ENCODE results near the gene BDNF.
"Not testable (repeated sequence)": the region's sequence is repeated elsewhere in the genome, so short reads cannot be mapped to it uniquely, and the experiment has no call there.

The BDNF gene

DNA sequence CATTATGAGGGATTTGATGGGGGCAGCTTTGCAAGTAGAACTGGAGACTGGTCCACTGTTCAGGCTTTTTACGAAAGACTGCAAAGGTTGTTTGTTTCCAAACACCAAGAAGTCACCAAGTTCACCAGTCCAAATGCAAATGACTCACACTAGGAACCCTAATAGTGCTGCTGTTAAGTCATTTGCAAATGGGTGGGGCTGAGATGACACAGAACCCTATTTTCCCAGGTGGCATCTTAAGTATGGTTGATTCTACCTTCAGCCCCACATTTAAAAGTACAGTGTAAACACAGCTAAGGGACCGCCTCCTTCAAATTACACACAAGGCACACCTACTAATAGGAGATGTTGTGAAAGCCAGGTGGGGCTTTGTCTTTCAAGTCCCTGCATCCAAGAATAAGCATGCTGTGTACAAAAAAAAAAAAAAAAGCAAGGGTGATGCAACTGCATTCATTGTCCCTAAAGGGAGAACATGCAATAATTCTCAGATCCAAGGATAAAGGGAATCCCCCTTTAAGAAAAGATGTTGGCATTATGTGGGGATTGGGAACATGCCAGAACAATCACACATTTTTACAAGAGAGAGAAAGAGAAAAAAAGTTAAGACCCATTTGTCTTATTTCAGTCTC lies 27.3 kb downstream of the BDNF start:
- no peak for FAIRE-seq

DNA sequence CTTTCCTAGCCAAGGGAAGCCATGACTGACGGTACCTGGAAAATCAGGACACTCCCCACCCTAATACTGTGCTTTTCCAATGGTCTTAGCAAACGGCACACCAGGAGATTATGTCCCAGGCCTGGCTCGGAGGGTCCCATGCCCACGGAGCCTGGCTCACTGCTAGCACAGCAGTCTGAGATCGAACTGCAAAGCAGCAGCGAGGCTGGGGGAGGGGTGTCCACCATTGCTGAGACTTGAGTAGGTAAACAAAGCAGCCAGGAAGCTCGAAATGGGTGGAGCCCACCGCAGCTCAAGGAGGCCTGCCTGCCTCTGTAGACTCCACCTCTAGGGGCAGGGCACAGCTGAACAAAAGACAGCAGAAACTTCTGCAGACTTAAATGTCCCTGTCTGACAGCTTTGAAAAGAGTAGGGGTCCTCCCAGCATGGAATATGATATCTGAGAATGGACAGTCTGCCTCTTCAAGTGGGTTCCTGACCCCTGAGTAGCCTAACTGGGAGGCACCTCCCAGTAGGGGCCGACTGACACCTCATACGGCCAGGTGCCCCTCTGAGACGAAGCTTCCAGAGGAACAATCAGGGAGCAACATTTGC lies 34.6 kb downstream of the BDNF start:
- not testable (repeated sequence) for FAIRE-seq; DNase-seq (ENCODE audit: low spot score)

More for the DNA sequence above, 27.3 kb downstream of the BDNF start:
- DNase-seq (ENCODE audit: low spot score): no peak

DNA sequence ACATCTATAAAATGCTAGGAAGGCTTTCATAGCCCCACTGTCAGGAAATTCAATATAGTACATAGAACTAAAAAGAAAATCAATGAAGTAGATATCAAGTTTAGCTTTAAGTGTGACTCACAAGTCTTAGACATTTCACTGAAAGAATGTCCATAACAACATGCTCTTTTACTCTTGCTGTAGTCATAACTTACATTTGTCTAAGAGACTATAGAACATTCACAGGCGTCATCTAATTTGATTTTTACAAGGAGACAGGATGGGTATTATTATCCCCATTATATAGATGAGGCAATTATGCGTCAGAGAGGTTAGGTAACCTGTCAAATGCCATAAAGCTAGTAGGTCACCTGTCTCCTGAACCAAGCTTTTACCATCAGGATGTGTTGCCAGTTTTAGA lies 36.9 kb downstream of the BDNF start:
- no peak for DNase-seq (ENCODE audit: low spot score)
- FAIRE-seq: no peak

DNA sequence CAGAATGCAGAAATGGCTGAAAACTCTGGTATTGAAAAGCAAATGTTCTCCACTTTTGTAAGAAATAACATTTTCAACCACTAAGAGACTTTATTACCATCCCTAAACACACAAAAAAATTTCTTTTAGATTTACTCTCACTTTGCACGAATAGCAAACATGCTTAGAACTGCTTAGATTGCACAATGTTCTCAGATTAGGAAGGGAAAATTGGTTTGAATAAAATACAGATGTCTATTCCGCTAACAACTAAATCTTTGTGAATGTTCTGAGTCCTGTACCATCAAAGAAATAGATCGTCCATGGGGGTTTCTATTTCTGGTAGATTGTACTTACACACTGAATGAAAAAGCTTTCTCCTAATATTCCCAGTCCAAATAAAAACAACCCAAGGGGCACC lies 40.1 kb downstream of the BDNF start:
- FAIRE-seq (no peak), DNase-seq (ENCODE audit: low spot score) (no peak)

DNA sequence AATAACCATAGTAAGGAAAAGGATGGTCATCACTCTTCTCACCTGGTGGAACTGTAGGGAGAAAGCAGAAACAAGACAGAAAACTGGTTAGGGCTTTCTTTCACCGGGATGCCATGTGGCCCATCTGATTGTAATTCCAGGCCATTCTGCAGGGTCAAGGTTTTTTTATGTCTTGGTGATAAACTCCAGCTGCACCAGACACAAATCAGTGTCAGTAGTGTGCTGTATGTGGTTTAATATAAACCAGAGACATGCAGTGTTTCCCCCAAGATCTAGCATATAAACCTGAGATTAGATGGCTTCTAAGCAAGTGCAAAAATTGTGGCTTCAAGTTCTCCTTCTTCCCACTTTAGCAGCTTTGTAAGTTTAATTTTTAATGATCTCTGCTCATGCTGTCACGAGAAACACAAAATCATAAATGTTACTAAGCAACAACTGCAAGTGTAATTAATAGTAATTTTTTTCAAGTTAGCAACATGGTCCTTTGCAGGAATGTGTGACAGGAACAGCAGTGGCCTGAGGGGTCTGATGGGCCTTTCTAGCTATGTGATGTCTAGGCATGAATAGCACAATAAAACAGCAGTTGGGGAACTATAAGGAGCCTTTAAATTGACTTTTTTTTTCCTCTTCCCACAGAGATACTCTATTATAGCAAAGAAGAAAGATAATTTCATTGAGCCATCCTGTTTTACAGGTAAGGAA lies 41.6 kb downstream of the BDNF start:
- DNase-seq (ENCODE audit: low spot score) (no peak), FAIRE-seq (no peak)

DNA sequence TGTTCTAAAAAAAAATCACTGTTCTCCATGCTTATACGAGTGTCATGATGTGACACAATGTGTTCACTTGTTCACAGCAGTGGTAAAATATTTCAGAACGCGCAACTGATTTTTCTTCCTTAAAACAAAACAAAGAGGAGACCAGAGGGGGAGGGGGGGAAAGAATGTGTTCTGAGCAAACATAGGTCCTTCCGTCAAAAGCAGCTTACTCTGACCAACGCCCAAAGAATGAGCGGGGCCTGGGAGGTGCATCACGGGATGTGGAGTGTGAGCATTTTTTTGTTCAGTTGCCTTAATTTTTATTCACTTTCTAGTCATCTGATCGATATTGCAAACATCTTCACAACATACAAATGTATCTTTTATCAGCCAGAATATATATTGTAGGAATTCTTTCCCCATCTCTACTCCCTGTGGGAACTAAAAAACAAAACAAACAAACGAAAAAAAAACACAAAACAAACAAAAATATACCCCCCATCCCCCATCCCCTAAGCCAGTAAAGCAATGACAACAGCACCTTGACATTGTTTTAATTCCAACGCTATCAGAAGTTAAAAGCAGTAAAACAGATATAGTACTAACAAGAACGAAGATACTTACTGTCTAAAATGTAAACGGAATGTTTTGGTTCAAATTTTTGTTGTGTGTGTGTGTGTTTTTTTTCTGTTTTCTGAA lies 43.3 kb downstream of the BDNF start:
- DNase-seq (ENCODE audit: low spot score): no peak
- FAIRE-seq: no peak

DNA sequence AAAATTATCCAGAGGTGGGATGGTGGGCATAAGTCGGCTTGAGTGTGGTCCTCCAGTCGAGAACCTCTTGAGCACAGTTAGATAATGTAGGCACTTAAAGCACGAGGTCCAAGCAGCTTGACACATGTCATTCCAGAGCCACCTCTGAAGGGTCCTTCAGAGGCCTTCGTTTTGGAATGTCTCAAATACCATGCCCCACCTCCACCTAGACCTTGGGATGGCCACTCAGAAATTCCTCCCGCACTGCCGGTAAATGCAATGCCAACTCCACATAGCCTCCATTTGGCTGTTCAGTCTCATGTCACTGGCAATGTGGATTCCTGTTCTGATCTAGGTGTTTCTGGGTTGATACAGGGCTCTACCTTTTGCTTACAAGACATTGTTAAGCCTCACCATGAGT lies 43.9 kb downstream of the BDNF start:
- no peak for DNase-seq (ENCODE audit: low spot score)
- no peak for FAIRE-seq

DNA sequence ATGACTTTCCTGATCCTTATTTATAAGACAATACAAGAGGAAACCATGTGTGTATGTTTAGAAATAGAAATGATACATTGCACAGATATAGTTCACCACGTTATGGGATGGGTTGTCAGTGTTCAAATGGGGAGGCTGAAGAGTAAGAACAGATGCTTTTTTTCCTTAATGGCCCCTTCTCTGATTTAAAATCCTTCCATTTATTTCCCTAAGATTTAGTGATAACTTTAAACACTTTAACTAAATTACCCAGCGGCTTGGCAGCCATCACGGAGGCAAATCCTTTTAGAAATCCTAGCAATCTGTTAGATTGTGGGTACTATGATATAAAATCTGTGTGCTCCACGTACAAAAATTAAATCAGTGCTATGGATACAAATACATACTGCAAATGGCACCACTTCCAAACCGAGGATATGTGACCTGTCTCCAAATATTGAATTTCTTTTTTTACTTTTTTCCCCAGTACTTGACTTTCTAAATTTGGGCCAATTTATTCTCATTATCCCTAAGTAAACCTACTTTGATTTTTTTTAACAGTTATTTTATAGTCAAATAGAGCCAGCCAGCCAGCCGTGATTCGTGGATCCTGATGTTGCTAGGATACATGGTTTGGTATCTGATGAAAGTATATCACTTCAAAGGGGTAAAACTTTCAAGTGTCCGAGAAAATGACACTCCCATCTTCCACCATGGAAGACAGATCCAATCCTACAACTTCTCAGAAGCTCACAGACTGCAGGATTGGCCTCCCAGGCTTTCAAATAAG lies 46.1 kb downstream of the BDNF start:
- FAIRE-seq (no peak), DNase-seq (ENCODE audit: low spot score) (no peak)

DNA sequence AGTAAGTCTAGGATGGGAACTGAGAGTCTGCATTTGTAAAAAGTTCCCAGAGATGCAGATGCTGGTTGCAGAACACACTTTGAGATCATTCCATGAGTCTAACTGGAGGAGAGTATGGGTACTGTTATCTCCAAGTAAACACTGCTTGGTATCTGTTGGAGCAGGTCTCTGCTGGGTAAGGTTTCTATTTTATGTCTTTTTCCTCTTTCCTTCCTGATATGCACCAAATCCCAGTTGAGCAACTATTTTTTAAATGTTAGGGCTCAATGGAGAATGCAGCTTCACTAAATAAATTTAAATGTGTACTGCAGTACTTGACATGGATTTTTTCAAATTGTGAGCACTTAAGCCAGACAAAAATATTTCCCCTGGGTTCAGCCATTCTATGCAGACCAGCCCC lies 48.5 kb downstream of the BDNF start:
- DNase-seq (ENCODE audit: low spot score) (no peak), FAIRE-seq (no peak)

DNA sequence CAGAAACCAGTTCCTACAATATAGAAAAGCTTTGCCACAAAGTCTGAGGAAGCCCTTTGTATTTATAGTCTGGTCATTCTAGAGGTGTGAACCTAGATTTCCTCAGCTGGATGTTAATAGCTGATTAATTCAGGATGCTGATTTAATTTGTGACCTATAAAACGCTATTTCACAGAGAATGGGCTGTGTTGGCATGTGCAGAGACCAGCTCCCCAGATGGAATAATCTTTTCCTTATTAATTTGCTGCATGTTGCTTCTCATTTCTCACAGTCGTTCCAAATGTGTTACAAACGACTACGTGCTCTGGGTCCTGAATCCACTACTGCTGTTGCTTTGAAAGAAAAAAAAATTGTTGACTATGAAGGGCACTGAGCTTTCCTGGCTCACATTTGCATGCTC lies 49.3 kb downstream of the BDNF start:
- FAIRE-seq: no peak
- no peak for DNase-seq (ENCODE audit: low spot score)

DNA sequence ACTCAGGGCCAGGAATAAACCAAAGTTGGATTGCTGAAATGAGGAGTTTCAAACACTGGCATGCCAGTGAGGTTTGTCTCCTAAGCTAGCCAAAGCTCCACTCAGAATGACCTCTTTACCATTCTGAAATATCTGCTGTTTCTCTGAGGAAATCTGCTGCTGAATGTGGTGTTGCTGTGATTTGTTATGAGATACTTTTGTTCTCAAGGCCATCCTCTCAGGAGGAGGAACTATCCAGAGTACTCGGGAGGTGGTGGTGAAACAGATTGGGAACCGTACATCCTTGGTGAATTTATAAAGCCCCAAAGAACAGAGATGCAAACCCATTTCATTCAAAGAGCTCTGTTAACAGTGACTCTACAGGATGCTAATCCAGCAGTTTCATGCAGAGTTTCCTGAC lies 50.5 kb downstream of the BDNF start:
- no peak for DNase-seq (ENCODE audit: low spot score)
- FAIRE-seq: no peak

DNA sequence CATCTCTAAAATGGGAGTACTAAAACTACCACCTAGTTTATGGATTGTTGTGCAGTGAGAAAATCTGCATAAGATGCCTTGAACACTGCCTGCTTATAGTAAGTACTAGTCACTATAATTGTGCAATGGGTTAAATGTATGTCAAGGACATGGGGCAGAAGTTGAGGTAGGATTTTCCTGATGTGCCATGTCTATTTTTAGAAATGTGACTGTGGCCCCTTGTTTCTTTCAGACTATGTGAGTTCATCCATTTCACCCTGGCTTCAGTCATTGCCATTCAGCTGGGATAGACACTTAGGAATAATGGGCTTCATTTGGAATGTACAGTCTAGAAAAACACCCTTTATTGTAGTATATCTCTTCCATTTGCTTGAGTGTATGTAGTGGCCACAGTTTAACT lies 51.4 kb downstream of the BDNF start:
- no peak for FAIRE-seq
- no peak for DNase-seq (ENCODE audit: low spot score)

DNA sequence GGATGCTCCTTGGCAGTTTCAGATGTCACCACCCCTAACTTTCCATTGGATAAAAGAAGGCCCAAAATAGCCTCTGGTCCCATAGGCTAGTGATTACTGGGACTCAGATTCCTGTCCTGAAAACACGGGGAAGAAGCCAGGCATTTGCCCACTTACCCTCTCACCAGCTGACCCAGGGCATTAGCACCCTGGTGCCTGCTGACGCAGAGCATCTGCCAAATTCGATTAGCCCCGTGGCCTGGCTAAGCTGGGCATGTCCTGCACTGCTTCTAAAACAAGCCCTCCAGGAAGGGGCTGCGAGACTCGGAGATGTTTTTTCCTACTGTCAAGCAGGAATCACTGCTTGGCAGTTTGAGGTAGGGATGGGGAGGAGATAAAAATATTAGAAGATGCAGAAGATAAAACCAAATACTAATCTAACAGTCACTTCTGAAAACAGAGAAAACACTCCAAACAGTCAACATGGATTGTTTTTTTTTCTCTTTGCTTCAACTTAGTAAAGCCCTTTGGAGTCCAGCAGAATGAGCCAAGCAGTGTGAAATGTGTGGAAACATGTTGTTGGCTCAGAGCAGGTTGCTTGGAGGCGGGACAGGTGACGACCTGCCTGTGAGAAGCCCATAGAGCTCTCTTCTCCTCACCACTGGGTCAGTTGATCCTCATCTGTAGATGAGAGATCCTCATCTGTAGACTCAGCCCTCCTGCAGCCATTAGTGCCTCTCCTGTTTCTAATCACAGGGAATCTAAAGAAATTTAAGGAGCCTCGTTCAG lies 54.0 kb downstream of the BDNF start:
- no peak for DNase-seq (ENCODE audit: low spot score)
- no peak for FAIRE-seq

DNA sequence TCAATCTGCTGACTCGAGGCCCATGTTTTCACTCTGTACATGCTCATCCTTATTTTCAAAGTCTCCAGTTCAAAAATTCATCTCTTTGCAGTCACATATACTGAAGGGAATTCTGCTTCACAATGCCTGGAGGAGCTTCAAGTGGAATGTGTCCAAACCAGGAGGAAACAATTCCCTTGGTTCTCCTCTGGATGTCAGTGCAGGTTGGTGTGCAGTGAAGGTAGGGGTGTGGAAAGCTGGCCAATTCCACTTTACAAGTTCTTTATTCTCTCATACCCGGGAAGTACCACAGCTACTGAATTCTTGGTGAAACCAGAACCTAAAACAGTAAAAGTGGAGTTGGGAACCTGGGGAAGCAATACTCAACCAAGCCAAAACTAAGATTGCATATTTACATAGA lies 57.3 kb downstream of the BDNF start:
- FAIRE-seq (no peak), DNase-seq (ENCODE audit: low spot score) (no peak)

DNA sequence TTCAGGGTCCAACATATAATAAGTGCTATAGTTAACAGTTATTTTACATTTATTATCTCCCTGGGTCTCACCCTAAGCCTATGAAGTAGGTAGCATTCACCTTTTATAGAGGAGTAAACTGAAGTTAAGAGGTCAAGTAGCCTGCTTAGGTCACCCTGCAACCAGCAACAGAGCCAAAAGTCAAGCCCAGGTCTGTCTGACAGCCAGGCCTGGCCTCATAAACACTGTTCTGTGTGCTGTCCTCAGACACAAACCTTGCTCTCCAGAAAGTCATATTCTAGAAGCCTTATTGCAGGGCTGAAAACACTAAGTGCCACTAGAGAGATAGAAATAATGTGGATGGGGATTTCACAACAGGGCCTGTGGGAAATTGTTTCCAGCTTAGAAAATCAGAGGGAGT lies 59.3 kb downstream of the BDNF start:
- no peak for DNase-seq (ENCODE audit: low spot score)
- no peak for FAIRE-seq

DNA sequence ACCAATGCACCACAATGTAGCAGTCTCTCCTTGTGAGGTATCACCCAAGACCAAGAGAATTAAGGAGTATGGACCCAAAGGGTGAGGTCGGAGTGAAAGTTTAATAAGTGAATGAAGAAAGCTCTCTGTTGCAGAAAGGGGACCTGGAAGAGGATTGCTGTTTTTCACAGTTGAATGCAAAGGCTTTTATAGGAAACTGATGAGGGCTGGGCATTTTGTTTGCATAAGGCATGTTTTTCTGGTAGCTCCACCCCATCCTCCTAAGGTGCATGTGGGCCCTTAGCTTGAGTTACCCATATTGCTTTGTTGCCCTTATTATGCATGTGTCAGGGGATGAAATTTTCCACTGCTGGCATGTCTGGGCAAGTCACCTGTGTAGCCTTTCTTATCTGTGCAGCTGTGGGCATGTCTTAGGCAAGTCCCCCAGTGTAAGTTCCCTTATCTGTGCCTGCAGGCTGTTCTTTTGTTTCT lies 64.7 kb downstream of the BDNF start:
- DNase-seq (ENCODE audit: low spot score) (no peak), FAIRE-seq (no peak)

DNA sequence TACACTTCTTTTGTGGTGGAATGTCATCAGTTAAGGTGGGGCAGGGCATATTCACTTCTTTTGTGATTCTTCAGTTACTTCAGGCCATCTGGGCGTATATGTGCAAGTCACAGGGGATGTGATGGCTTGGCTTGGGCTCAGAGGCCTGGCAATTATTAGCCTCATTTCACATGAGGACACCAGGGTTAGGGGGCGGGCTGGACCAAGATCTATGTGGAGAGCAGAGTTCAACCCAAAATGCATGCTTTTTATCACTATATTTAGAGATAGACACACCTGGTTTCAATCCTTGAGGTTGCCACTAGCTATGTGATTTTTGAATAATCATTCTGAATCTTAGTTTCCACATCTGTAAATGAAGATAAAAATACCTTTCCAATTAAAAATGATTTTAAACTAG lies 65.5 kb downstream of the BDNF start:
- FAIRE-seq; DNase-seq (ENCODE audit: low spot score): not testable (repeated sequence)

DNA sequence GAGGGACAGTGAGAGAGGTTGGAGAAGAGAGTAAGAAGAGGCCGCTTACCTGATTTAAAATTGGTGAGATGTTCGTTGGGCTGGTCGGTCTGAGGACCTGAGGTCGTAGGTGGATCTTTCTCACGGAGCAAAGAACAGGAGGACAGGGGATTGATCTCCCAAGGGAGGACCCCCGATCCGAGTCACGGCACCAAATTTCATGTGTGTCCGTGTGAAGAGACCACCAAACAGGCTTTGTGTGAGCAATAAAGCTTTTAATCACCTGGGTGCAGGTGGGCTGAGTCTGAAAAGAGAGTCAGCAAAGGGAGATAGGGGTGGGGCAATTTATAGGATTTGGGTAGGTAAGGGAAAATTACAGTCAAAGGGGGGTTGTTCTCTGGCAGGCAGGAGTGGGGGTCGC lies 66.0 kb downstream of the BDNF start:
- FAIRE-seq; DNase-seq (ENCODE audit: low spot score): not testable (repeated sequence)

DNA sequence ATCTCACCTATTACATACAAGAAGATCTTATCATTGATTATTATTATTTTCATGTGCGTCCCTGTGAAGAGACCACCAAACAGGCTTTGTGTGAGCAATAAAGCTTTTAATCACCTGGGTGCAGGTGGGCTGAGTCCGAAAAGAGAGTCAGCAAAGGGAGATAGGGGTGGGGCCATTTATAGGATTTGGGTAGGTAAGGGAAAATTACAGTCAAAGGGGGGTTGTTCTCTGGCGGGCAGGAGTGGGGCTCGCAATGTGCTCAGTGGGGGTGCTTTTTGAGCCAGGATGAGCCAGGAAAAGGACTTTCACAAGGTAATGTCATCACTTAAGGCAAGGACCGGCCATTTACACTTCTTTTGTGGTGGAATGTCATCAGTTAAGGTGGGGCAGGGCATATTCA lies 71.2 kb downstream of the BDNF start:
- not testable (repeated sequence) for FAIRE-seq; DNase-seq (ENCODE audit: low spot score)

DNA sequence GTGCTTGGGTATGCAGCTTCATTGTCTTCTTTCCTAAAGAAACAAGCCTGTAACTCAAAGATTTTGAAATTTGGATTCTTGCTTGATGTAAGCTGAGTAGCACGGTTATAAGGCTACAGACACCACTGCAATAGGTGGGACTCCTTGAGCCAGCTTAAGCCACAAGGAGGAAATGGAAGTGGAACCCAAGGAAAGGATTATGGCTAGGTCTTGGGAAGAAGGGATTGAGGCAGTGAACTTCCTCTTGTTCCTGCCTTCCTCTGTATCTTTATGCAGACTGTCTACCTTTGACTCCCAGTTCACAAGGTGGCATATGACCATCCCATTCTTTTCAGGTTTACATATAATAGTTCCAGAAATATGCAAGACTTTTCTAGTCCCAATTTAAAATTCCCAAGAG lies 72.3 kb downstream of the BDNF start:
- FAIRE-seq: no peak

More for the DNA sequence above, 72.3 kb downstream of the BDNF start:
- DNase-seq (ENCODE audit: low spot score): no peak

Measured in urothelium cell line (cell line).